GM23338 (cell line): ENCODE results near the gene PRKAA2. TPM values are rescaled to one million over a fixed set of nuclear protein-coding genes. Genes with fewer than 3 reads are reported as not detected.

Experiments
- ATAC-seq: fragments of 200-7000 bp; cut with Tn5 transposase; 3 replicates; pipeline ENCODE4 v1.9.1; 2020
- DNase-seq: peaks from one replicate; pipeline ENCODE4 v3.0.0-alpha.2; 2015; ENCODE audit warnings: low spot score
- H2AFZ ChIP-seq: fragments of 200-600 bp; sonication (generic); 2 replicates; pipeline ENCODE4 v1.8.0; 2016; ENCODE audit warnings: antibody characterized with exemption, mild to moderate bottlenecking, moderate library complexity
- H3F3A ChIP-seq: fragments of 200-600 bp; sonication (generic); replicated peaks from 2 replicates; pipeline ENCODE4 v1.8.0; 2017; ENCODE audit warnings: antibody characterized with exemption, mixed run types, low read depth
- H3K27ac ChIP-seq: fragments of 200-600 bp; sonication (generic); 2 replicates; pipeline ENCODE4 v1.6.1; 2016; ENCODE audit warnings: low read depth
- H3K27me3 ChIP-seq: fragments of 200-600 bp; sonication (generic); 2 replicates; pipeline ENCODE4 v1.8.0; 2016; ENCODE audit warnings: mild to moderate bottlenecking, mixed run types, moderate library complexity; ENCODE audit not compliant: insufficient read depth
- H3K36me3 ChIP-seq: fragments of 200-600 bp; sonication (generic); 2 replicates; pipeline ENCODE4 v1.8.0; 2016; ENCODE audit warnings: mild to moderate bottlenecking; ENCODE audit not compliant: insufficient read depth
- H3K4me1 ChIP-seq: fragments of 200-600 bp; sonication (generic); 2 replicates; pipeline ENCODE4 v1.8.0; 2016; ENCODE audit warnings: mild to moderate bottlenecking, moderate library complexity; ENCODE audit not compliant: insufficient read depth
- H3K4me2 ChIP-seq: fragments of 200-600 bp; sonication (generic); 2 replicates; pipeline ENCODE4 v1.7.1; 2017; ENCODE audit warnings: mixed run types
- H3K4me3 ChIP-seq: fragments of 200-600 bp; sonication (generic); 2 replicates; pipeline ENCODE4 v1.6.1; 2016; ENCODE audit warnings: mixed run types
- H3K79me2 ChIP-seq: fragments of 200-600 bp; sonication (generic); replicated peaks from 2 replicates; pipeline ENCODE4 v1.8.0; 2017; ENCODE audit warnings: mild to moderate bottlenecking; ENCODE audit not compliant: insufficient read depth
- H3K9me2 ChIP-seq: fragments of 200-600 bp; sonication (generic); 2 replicates; pipeline ENCODE4 v1.8.0; 2017; ENCODE audit not compliant: insufficient read depth
- H4K20me1 ChIP-seq: fragments of 200-600 bp; sonication (generic); replicated peaks from 2 replicates; pipeline ENCODE4 v1.8.0; 2017; ENCODE audit warnings: mild to moderate bottlenecking; ENCODE audit not compliant: insufficient read depth
- H3K27ac Mint-ChIP-seq: 2 replicates; pipeline ENCODE4 v1.8.0; 2020; ENCODE audit warnings: inconsistent platforms, mild to moderate bottlenecking, moderate library complexity, mixed read lengths
- H3K27me3 Mint-ChIP-seq: 3 replicates; pipeline ENCODE4 v1.8.0; 2022; ENCODE audit warnings: low read depth, mild to moderate bottlenecking, moderate library complexity, mixed read lengths, inconsistent platforms; ENCODE audit not compliant: insufficient read depth, poor library complexity
- H3K36me3 Mint-ChIP-seq: 3 replicates; pipeline ENCODE4 v1.8.0; 2021; ENCODE audit warnings: low read depth, mild to moderate bottlenecking, inconsistent platforms, moderate library complexity, mixed read lengths
- H3K4me1 Mint-ChIP-seq: 3 replicates; pipeline ENCODE4 v1.8.0; 2020; ENCODE audit warnings: mild to moderate bottlenecking, inconsistent platforms, mixed read lengths
- H3K4me3 Mint-ChIP-seq: 3 replicates; pipeline ENCODE4 v1.8.0; 2021; ENCODE audit warnings: moderate library complexity, mild to moderate bottlenecking, inconsistent platforms, mixed read lengths
- H3K9me3 Mint-ChIP-seq: 3 replicates; pipeline ENCODE4 v1.8.0; 2020; ENCODE audit warnings: moderate library complexity, mild to moderate bottlenecking, inconsistent platforms, mixed read lengths
- CREB1 ChIP-seq: fragments of 250-450 bp; sonication (Bioruptor Pico); IDR thresholded peaks from 2 replicates; pipeline ENCODE4 v1.5.0; 2020; ENCODE audit warnings: low read depth, mild to moderate bottlenecking, moderate library complexity
- CTCF ChIP-seq, 2 experiments: fragments of 200-600 bp in 1 of 2; sonication (generic) in 1 of 2; conservative IDR thresholded peaks; 2 replicates each; pipeline versions ENCODE4 v1.5.1 to v1.6.1; 2016 to 2017; ENCODE audit warnings: antibody characterized with exemption in 2 of 2, low read depth in 2 of 2, mild to moderate bottlenecking in 2 of 2, moderate library complexity in 1 of 2
- ETS1 ChIP-seq: IDR thresholded peaks from 2 replicates; pipeline ENCODE4 v1.6.1; 2016; ENCODE audit warnings: antibody characterized with exemption
- EZH2 ChIP-seq: fragments of 200-600 bp; sonication (generic); IDR thresholded peaks from one replicate; pipeline ENCODE4 v1.8.0; 2017; ENCODE audit warnings: antibody characterized with exemption, mild to moderate bottlenecking, low read depth; ENCODE audit not compliant: unreplicated experiment
- EZH2phosphoT487 ChIP-seq: fragments of 200-600 bp; sonication (generic); IDR thresholded peaks from one replicate; pipeline ENCODE4 v1.8.1; 2018; ENCODE audit warnings: antibody characterized with exemption; ENCODE audit not compliant: unreplicated experiment
- JUNB ChIP-seq: IDR thresholded peaks from one replicate; pipeline ENCODE4 v1.6.1; 2016; ENCODE audit warnings: antibody characterized with exemption; ENCODE audit not compliant: unreplicated experiment
- NANOG ChIP-seq: IDR thresholded peaks from 2 replicates; pipeline ENCODE4 v1.6.1; 2016; ENCODE audit warnings: antibody characterized with exemption, borderline replicate concordance
- POLR2AphosphoS5 ChIP-seq: IDR thresholded peaks from 2 replicates; pipeline ENCODE4 v1.6.1; 2016; ENCODE audit warnings: antibody characterized with exemption, low read depth
- REST ChIP-seq: IDR thresholded peaks from one replicate; pipeline ENCODE4 v1.6.1; 2018; ENCODE audit warnings: antibody characterized with exemption; ENCODE audit not compliant: unreplicated experiment
- STAT1 ChIP-seq: IDR thresholded peaks from one replicate; pipeline ENCODE4 v1.6.1; 2016; ENCODE audit warnings: antibody characterized with exemption; ENCODE audit not compliant: unreplicated experiment
- ZNF114 ChIP-seq: fragments of 250-450 bp; sonication (Bioruptor Pico); IDR thresholded peaks from 2 replicates; pipeline ENCODE4 v1.5.0; 2020; ENCODE audit warnings: mild to moderate bottlenecking, moderate library complexity
- ZNF331 ChIP-seq: fragments of 250-450 bp; sonication (Bioruptor Pico); IDR thresholded peaks from 2 replicates; pipeline ENCODE4 v1.5.0; 2020; ENCODE audit warnings: low read depth, mild to moderate bottlenecking, moderate library complexity
- ZNF462 ChIP-seq: fragments of 250-450 bp; sonication (Bioruptor Pico); IDR thresholded peaks from 2 replicates; pipeline ENCODE4 v1.5.0; 2020; ENCODE audit warnings: mild to moderate bottlenecking, moderate library complexity
- polyA plus RNA-seq: library from polyadenylated mRNA; unstranded; fragments of >200 nt; fragmentation: Nextera tagmentation; extraction: Ambion mirVana; gene quantifications from 2 replicates; pipeline ENCODE4 v1.2.1, GENCODE V29; 2016
- total RNA-seq: library from RNA; depleted of rRNA; stranded (reverse); fragments of >200 nt; shearing (Covaris generic); gene quantifications from 2 replicates; pipeline ENCODE4 v1.2.3, GENCODE V29; 2014

PRKAA2 gene
- total and polyA plus RNA-seq, 2 experiments from 2014 or later, result 3.0 to 8.7 TPM

- H3K27me3 Mint-ChIP-seq, result peaks cover 4% of the 10 kb centered on the region
- DNase-seq, result no peak
- Histone ChIP-seq H3K36me3 (0 out of 2 replicates have a peak, but pooled peaks cover 5% of the 10 kb centered on the region), H3K9me2 (peaks cover 5% of the 10 kb centered on the region), H3K4me1 (no peaks in the 10 kb centered on the region), H2AFZ (no peak overlapping the region), H3K27ac (no peak overlapping the region), H3K4me3 (no peak overlapping the region), H3F3A (no peaks in the 10 kb centered on the region), H4K20me1 (no peaks in the 10 kb centered on the region), H3K4me2 (no peak overlapping the region), H3K79me2 (peaks cover 5% of the 10 kb centered on the region; the same call in 1 of the 2 replicates), H3K27me3 (no peaks in the 10 kb centered on the region)
- H3K36me3 Mint-ChIP-seq, result peaks cover 22% of the 10 kb centered on the region
- no peaks in the 10 kb centered on the region; the same call in 2 of the 3 replicates for H3K4me1 Mint-ChIP-seq
- no peak for ATAC-seq
- TF ChIP-seq ZNF114 (CRISPR knock-in tag) (no peak), POLR2AphosphoS5 (no peak), NANOG (no peak), STAT1 (no peak), ZNF462 (no peak), ZNF331 (no peak), EZH2phosphoT487 (no peak), EZH2 (no peak), ETS1 (no peak), CREB1 (no peak), JUNB (no peak), REST (no peak), CTCF (conservative IDR thresholded peaks at IDR 0.05; ENCODE audit: low read depth in 2 of 2) (no peak)
- H3K9me3 Mint-ChIP-seq, result peaks cover 16% of the 10 kb centered on the region; the same call in 2 of the 3 replicates
- H3K4me3 Mint-ChIP-seq, result no peak overlapping the region
- H3K27ac Mint-ChIP-seq, result no peak overlapping the region
Observed at GRCh38 chr1:56658254-56658653, 13.1 kb downstream of the PRKAA2 start.
